GM21528 (cell line): ENCODE measurements around the gene HBEGF.

Experiments used
- ATAC-seq: cut with Tn5 transposase; IDR thresholded peaks from one replicate; pipeline ENCODE4 v1.9.1; 2021; ENCODE audit warnings: mild to moderate bottlenecking, moderate library complexity; ENCODE audit not compliant: unreplicated experiment, low FRiP score

HBEGF gene

GRCh38 chr5:140346348-140347221 is at the start of gene HBEGF:
TSS of gene HBEGF (minus strand) at chr5:140346603. CDS start at chr5:140346328, 275 bp downstream.
- ATAC-seq: peak; percentile 72

GRCh38 chr5:140393738-140394137 is 47.3 kb upstream of the HBEGF start:
- ATAC-seq: no peak

- no peak for ATAC-seq
Observed at GRCh38 chr5:140391732-140392131, 45.3 kb upstream of the HBEGF start.

GRCh38 chr5:140391312-140391711 is 44.9 kb upstream of the HBEGF start:
- no peak for ATAC-seq

- no peak for ATAC-seq
Observed at GRCh38 chr5:140388052-140388451, 41.6 kb upstream of the HBEGF start.

- no peak for ATAC-seq
Observed at GRCh38 chr5:140383300-140383699, 36.9 kb upstream of the HBEGF start.

- no peak for ATAC-seq
Observed at GRCh38 chr5:140382866-140383265, 36.5 kb upstream of the HBEGF start.

- ATAC-seq: no peak
Observed at GRCh38 chr5:140381972-140382371, 35.6 kb upstream of the HBEGF start.

GRCh38 chr5:140381351-140381750 is 34.9 kb upstream of the HBEGF start:
- no peak for ATAC-seq

GRCh38 chr5:140372971-140373487 is 26.6 kb upstream of the HBEGF start:
- peak; percentile 64 for ATAC-seq

- no peak for ATAC-seq
Observed at GRCh38 chr5:140371356-140372151, 25.2 kb upstream of the HBEGF start.

- ATAC-seq: no peak
Observed at GRCh38 chr5:140367256-140368013, 21.0 kb upstream of the HBEGF start.

GRCh38 chr5:140366589-140367255 is 20.3 kb upstream of the HBEGF start:
- ATAC-seq: no peak

- ATAC-seq: no peak
Observed at GRCh38 chr5:140365941-140366340, 19.5 kb upstream of the HBEGF start.

- no peak for ATAC-seq
Observed at GRCh38 chr5:140365282-140365681, 18.9 kb upstream of the HBEGF start.

- ATAC-seq: no peak
Observed at GRCh38 chr5:140364472-140364765, 18.0 kb upstream of the HBEGF start.

GRCh38 chr5:140363631-140364471 is 17.4 kb upstream of the HBEGF start:
- no peak for ATAC-seq

GRCh38 chr5:140362875-140363630 is 16.6 kb upstream of the HBEGF start:
- peak; percentile 83 for ATAC-seq

GRCh38 chr5:140362311-140362710 is 15.9 kb upstream of the HBEGF start:
- no peak for ATAC-seq
